ENCODE measurements around the gene MID1.

The MID1 gene

GRCh38 chrX:10416424-10416823, 204.0 kb downstream of the MID1 start:
- H3K27me3 ChIP-seq (ENCODE audit: insufficient read depth, low read length, poor library complexity, severe bottlenecking), result no peaks in the 10 kb centered on the region
- H3F3A ChIP-seq (ENCODE audit: low read depth), result no peaks in the 10 kb centered on the region
- no peak overlapping the region for H3K4me3 ChIP-seq (ENCODE audit: low read length, poor library complexity, severe bottlenecking)
- no peaks in the 10 kb centered on the region for H3K9me2 ChIP-seq (replicated peaks; ENCODE audit: low read depth, low read length)
- H3K4me1 ChIP-seq (ENCODE audit: insufficient read depth, low read length, poor library complexity, severe bottlenecking), result no peaks in the 10 kb centered on the region
- H3K4me2 ChIP-seq (ENCODE audit: low read depth, low read length, poor library complexity, severe bottlenecking), result no peak overlapping the region
- H4K20me1 ChIP-seq (ENCODE audit: insufficient read depth, low read length, poor library complexity, severe bottlenecking), result no peaks in the 10 kb centered on the region
- H3K36me3 ChIP-seq (ENCODE audit: insufficient read depth, low read length), result no peaks in the 10 kb centered on the region
- H3K79me2 ChIP-seq (ENCODE audit: insufficient read depth, low read length), result no peaks in the 10 kb centered on the region
- no peaks in the 10 kb centered on the region for H3K9me3 ChIP-seq (ENCODE audit: insufficient read depth, low read depth, low read length)
- H2AFZ ChIP-seq (ENCODE audit: low read length), result no peak overlapping the region
- H3K9ac ChIP-seq (ENCODE audit: low read depth, low read length, poor library complexity, severe bottlenecking), result no peak overlapping the region
- no peak for TF ChIP-seq EZH2phosphoT487 (IDR thresholded peaks at IDR 0.05; ENCODE audit: borderline replicate concordance)
- TF ChIP-seq, protein P1, sequence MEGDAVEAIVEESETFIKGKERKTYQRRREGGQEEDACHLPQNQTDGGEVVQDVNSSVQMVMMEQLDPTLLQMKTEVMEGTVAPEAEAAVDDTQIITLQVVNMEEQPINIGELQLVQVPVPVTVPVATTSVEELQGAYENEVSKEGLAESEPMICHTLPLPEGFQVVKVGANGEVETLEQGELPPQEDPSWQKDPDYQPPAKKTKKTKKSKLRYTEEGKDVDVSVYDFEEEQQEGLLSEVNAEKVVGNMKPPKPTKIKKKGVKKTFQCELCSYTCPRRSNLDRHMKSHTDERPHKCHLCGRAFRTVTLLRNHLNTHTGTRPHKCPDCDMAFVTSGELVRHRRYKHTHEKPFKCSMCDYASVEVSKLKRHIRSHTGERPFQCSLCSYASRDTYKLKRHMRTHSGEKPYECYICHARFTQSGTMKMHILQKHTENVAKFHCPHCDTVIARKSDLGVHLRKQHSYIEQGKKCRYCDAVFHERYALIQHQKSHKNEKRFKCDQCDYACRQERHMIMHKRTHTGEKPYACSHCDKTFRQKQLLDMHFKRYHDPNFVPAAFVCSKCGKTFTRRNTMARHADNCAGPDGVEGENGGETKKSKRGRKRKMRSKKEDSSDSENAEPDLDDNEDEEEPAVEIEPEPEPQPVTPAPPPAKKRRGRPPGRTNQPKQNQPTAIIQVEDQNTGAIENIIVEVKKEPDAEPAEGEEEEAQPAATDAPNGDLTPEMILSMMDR (conservative IDR thresholded peaks at IDR 0.05; ENCODE audit: low read length), result no peak

DNA sequence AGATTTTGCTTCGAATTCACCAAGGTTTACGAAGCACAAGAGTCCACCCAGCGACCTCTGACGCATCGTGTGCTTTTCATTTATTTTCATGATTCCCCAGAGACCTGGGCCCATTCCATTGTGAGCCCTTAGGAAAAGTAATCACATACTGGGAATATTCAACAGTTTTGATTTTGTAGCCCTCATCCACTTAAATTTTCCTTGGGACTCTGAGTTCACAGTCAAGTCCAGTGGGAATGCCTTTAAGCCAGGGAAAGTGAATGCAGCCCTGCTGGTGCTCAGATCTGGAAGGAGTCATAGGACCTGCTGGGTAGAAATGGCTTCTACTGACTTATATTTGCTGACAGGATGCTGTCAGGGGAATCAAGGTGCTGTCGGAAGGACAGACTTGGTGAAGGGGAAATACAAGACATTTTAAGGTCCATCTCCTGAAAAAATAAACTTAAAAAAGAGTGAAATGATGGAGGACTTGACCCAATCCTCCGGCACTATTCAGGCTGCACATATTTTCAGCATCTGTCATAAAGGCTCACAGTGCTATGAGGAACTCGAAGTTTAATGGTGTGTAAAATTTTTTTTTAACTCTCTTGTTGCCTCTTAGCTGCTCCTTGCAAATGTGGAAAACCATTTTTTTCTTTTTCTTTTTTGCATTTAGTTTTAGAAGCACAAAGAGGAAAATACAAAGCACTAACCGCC, 204.9 kb downstream of the MID1 start:
- H3K4me2 ChIP-seq (ENCODE audit: low read depth, low read length, poor library complexity, severe bottlenecking), result no peak overlapping the region
- no peak overlapping the region for H3K9ac ChIP-seq (ENCODE audit: low read depth, low read length, poor library complexity, severe bottlenecking)
- no peak overlapping the region for H2AFZ ChIP-seq (ENCODE audit: low read length)

GRCh38 chrX:10414862-10415261, 205.5 kb downstream of the MID1 start:
- Histone ChIP-seq H3F3A (ENCODE audit: low read depth) (no peaks in the 10 kb centered on the region), H2AFZ (ENCODE audit: low read length) (no peak overlapping the region), H3K4me2 (ENCODE audit: low read depth, low read length, poor library complexity, severe bottlenecking) (no peak overlapping the region), H3K4me1 (ENCODE audit: insufficient read depth, low read length, poor library complexity, severe bottlenecking) (no peaks in the 10 kb centered on the region), H3K9me2 (replicated peaks; ENCODE audit: low read depth, low read length) (no peaks in the 10 kb centered on the region), H3K27me3 (ENCODE audit: insufficient read depth, low read length, poor library complexity, severe bottlenecking) (no peaks in the 10 kb centered on the region), H4K20me1 (ENCODE audit: insufficient read depth, low read length, poor library complexity, severe bottlenecking) (no peaks in the 10 kb centered on the region), H3K79me2 (ENCODE audit: insufficient read depth, low read length) (no peaks in the 10 kb centered on the region), H3K4me3 (ENCODE audit: low read length, poor library complexity, severe bottlenecking) (no peak overlapping the region), H3K9me3 (ENCODE audit: insufficient read depth, low read depth, low read length) (no peaks in the 10 kb centered on the region), H3K9ac (ENCODE audit: low read depth, low read length, poor library complexity, severe bottlenecking) (no peak overlapping the region), H3K36me3 (ENCODE audit: insufficient read depth, low read length) (no peaks in the 10 kb centered on the region)
- TF ChIP-seq, protein P1 (conservative IDR thresholded peaks at IDR 0.05; ENCODE audit: low read length), result no peak
- TF ChIP-seq EZH2phosphoT487 (IDR thresholded peaks at IDR 0.05; ENCODE audit: borderline replicate concordance), result no peak

More for the DNA sequence above, 204.9 kb downstream of the MID1 start:
- Histone ChIP-seq H3K27me3 (ENCODE audit: insufficient read depth, low read length, poor library complexity, severe bottlenecking) (no peaks in the 10 kb centered on the region), H3K4me1 (ENCODE audit: insufficient read depth, low read length, poor library complexity, severe bottlenecking) (no peaks in the 10 kb centered on the region), H3K9me3 (ENCODE audit: insufficient read depth, low read depth, low read length) (no peaks in the 10 kb centered on the region), H3K9me2 (replicated peaks; ENCODE audit: low read depth, low read length) (no peaks in the 10 kb centered on the region), H3K36me3 (ENCODE audit: insufficient read depth, low read length) (no peaks in the 10 kb centered on the region), H3K4me3 (ENCODE audit: low read length, poor library complexity, severe bottlenecking) (no peak overlapping the region), H4K20me1 (ENCODE audit: insufficient read depth, low read length, poor library complexity, severe bottlenecking) (no peaks in the 10 kb centered on the region), H3K79me2 (ENCODE audit: insufficient read depth, low read length) (no peaks in the 10 kb centered on the region), H3F3A (ENCODE audit: low read depth) (no peaks in the 10 kb centered on the region)
- TF ChIP-seq, protein P1 (conservative IDR thresholded peaks at IDR 0.05; ENCODE audit: low read length), result no peak
- no peak for TF ChIP-seq EZH2phosphoT487 (IDR thresholded peaks at IDR 0.05; ENCODE audit: borderline replicate concordance)
